Lung (tissue), 12 donors: Measurements from ENCODE around the gene ZNF784. TPM values are rescaled to one million over a fixed set of nuclear protein-coding genes. Genes with fewer than 3 reads are reported as not detected.

Experiments
- ATAC-seq: fragments of 200-7000 bp; cut with Tn5 transposase; one replicate; pipeline ENCODE4 v1.9.1; 2020; ENCODE audit warnings: moderate number of reproducible peaks; ENCODE audit not compliant: insufficient read depth, low FRiP score
- DNase-seq, 3 donors: peaks; one replicate each; pipeline ENCODE4 v3.0.0-alpha.2; 2013 to 2017
- H3K27ac ChIP-seq, 2 donors: one replicate each; pipeline ENCODE4 v1.5.1; 2013; ENCODE audit warnings: mild to moderate bottlenecking in 2 of 2, moderate library complexity in 2 of 2, control low read depth in 1 of 2, inconsistent platforms in 1 of 2, low read depth in 1 of 2, low read length in 1 of 2
- H3K27me3 ChIP-seq, 3 donors: one replicate each; pipeline ENCODE4 v1.5.1; 2013; ENCODE audit warnings: low read length in 2 of 3; ENCODE audit not compliant: control insufficient read depth in 3 of 3, insufficient read depth in 3 of 3
- H3K36me3 ChIP-seq, 4 donors: one replicate each; pipeline ENCODE4 v1.5.1; 2013; ENCODE audit warnings: low read length in 4 of 4, mild to moderate bottlenecking in 1 of 4, moderate library complexity in 1 of 4; ENCODE audit not compliant: control insufficient read depth in 4 of 4, insufficient read depth in 4 of 4
- H3K4me1 ChIP-seq, 5 donors: one replicate each; pipeline ENCODE4 v1.5.1; 2013; ENCODE audit warnings: low read length in 5 of 5, mild to moderate bottlenecking in 2 of 5, moderate library complexity in 1 of 5; ENCODE audit not compliant: control insufficient read depth in 5 of 5, insufficient read depth in 5 of 5
- H3K4me3 ChIP-seq: one replicate; pipeline ENCODE4 v1.5.1; 2013; ENCODE audit warnings: mild to moderate bottlenecking, control low read depth, moderate library complexity
- H3K9ac ChIP-seq, 2 donors: one replicate each; pipeline ENCODE4 v1.5.1; 2013; ENCODE audit warnings: low read length in 2 of 2, control low read depth in 1 of 2; ENCODE audit not compliant: insufficient read depth in 1 of 2
- H3K9me3 ChIP-seq, 4 donors: one replicate each; pipeline ENCODE4 v1.5.1; 2013; ENCODE audit warnings: low read length in 3 of 4, mild to moderate bottlenecking in 1 of 4, moderate library complexity in 1 of 4; ENCODE audit not compliant: control insufficient read depth in 4 of 4, insufficient read depth in 3 of 4
- WGBS, 2 donors: extraction: QIAGEN DNeasy Blood & Tissue Kit; methylation state at CpG; one replicate each; pipeline ENCODE4 v1.1.7; 2013; 5-methylcytosine and 5-hydroxymethylcytosine counted together
- polyA plus RNA-seq, 2 donors: library from polyadenylated mRNA; stranded (reverse); fragments of 200-250 nt; gene quantifications; one replicate each; pipeline ENCODE4 v1.2.1, GENCODE V29; 2013
- total RNA-seq, 2 donors: library from RNA; depleted of rRNA in 1 of 2; stranded (reverse); fragments of >200 nt in 1 of 2; gene quantifications; one replicate each; pipeline ENCODE4 v1.2.1, GENCODE V29; 2014 to 2021
- TF ChIP-seq, protein P1 (sequence below): IDR thresholded peaks from 2 replicates; pipeline ENCODE4 v1.5.1; 2012; ENCODE audit warnings: mild to moderate bottlenecking; ENCODE audit errors: control extremely low read depth, extremely low read depth
- donor health status: control.
- donor health status: control.
- donor health status: Bipolar disorder and iron deficiency.
- donor health status: healthy.
- donor health status: DM: yes; HTN: yes; CAD: no.

Gene ZNF784
- total and polyA plus RNA-seq, 4 donors = 6.3 to 9.4 (median 6.9) TPM

DNA sequence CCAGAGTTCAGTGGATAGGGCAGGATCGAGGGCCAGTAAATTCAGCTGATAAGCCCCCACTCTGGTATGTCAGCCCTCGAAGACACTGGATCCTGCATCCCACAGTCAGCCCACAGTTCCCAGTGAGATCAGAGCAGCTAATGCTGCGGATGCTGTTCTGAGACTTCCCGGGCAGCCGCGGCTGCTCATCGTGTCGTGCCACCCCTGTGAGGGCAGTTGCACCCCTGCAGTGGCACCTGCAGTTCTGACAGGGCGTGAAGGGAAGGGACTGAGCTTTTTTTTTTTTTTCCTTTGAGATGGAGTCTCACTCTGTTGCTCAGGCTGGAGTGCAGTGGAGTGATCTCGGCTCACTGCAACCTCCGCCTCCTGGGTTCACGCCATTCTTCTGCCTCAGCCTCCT lies 43.1 kb upstream of the ZNF784 start:
- H3K4me1 ChIP-seq = peaks cover 0 to 2% (median 0%) of the 10 kb centered on the region in 5 donors
- 92 to 94% methylated on average over 12 of the region's 12 CpGs for WGBS, 2 donors
- no peak overlapping the region for H3K4me3 ChIP-seq
- ATAC-seq (no peak), DNase-seq (no peak)
- H3K36me3 ChIP-seq = peaks cover 18 to 81% (median 53%) of the 10 kb centered on the region in 4 donors
- no peaks in the 10 kb centered on the region for H3K27me3 ChIP-seq
- no peak overlapping the region for H3K27ac ChIP-seq
- TF ChIP-seq, protein P1, sequence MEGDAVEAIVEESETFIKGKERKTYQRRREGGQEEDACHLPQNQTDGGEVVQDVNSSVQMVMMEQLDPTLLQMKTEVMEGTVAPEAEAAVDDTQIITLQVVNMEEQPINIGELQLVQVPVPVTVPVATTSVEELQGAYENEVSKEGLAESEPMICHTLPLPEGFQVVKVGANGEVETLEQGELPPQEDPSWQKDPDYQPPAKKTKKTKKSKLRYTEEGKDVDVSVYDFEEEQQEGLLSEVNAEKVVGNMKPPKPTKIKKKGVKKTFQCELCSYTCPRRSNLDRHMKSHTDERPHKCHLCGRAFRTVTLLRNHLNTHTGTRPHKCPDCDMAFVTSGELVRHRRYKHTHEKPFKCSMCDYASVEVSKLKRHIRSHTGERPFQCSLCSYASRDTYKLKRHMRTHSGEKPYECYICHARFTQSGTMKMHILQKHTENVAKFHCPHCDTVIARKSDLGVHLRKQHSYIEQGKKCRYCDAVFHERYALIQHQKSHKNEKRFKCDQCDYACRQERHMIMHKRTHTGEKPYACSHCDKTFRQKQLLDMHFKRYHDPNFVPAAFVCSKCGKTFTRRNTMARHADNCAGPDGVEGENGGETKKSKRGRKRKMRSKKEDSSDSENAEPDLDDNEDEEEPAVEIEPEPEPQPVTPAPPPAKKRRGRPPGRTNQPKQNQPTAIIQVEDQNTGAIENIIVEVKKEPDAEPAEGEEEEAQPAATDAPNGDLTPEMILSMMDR = no peak
- no peak overlapping the region for H3K9ac ChIP-seq
- H3K9me3 ChIP-seq = no peaks in the 10 kb centered on the region

DNA sequence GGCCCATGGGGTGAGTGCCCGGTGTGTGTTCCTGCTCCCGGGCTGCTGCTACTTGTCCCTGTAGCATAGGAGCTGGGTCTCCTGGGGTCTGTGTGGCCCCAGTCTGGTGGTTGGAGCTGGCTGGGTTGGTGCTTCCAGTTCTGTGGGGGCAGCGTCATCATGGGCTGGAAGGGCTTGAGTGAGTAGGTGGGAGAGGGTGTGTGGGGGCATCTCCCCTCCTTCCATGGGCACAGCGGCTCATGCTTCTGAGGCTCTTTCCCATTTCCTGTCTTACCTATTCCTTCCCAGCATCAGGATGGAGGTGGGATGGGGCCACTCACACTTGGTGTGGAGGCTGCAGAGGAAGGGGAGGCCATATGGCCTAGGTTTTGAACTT lies 42.6 kb upstream of the ZNF784 start:
- Histone ChIP-seq H3K36me3 (peaks cover 18 to 84% (median 53%) of the 10 kb centered on the region in 4 donors), H3K9me3 (no peaks in the 10 kb centered on the region), H3K4me1 (peaks cover 0 to 2% (median 0%) of the 10 kb centered on the region in 5 donors), H3K9ac (no peak overlapping the region), H3K4me3 (no peak overlapping the region), H3K27me3 (no peaks in the 10 kb centered on the region), H3K27ac (no peak overlapping the region)
- DNase-seq = no peak
- TF ChIP-seq, protein P1 = no peak
- ATAC-seq = no peak
- WGBS, 2 donors = 81 to 99% methylated on average over 4 of the region's 4 CpGs

DNA sequence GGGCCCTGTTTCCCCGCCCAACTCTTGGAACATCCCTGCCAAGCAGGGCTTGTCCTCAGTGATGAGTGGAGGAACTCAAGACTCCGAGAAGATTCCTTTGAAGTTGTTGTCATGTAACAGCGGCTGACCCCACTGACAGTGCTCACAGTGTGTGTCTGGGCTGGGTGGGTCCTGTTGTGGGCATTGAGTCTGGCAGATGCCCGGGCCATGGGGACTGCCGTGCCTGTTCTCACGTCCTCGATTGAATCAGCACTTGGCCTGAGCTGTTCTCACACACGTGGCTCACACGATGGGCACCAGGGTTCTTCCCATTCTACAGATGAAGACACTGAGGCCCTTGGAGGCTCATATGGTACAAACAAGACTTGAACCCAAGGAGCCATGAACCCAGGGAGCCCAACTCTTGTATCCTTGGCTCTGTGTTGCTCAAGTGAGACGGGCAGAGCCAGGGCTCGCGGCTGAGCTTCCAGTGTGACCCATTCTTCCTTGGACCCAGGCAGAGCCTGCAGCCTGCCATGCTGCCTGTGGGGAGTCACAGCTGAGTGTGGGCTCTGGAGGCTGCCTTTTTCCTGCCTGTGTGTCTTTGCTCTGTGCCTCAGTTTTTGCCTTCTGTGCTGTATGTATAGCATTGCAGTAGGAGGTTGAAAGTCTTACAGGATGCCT lies 42.1 kb upstream of the ZNF784 start:
- ATAC-seq = no peak
- Histone ChIP-seq H3K36me3 (peaks cover 22 to 89% (median 57%) of the 10 kb centered on the region in 4 donors), H3K27ac (no peak overlapping the region), H3K9ac (no peak overlapping the region), H3K9me3 (no peaks in the 10 kb centered on the region), H3K4me3 (no peak overlapping the region), H3K4me1 (peaks cover 0 to 2% (median 0%) of the 10 kb centered on the region in 5 donors), H3K27me3 (no peaks in the 10 kb centered on the region)
- no peak for DNase-seq
- WGBS, 2 donors = 92 to 93% methylated on average over 12 of the region's 12 CpGs
- TF ChIP-seq, protein P1 = no peak
